OCI-LY1 (cell line): ENCODE data around the gene GIMD1.

ENCODE experiments used
- H2AFZ ChIP-seq: fragments of 200-600 bp; sonication (generic), shearing (Covaris generic); 2 replicates; pipeline ENCODE4 v1.6.0; 2014; ENCODE audit warnings: antibody characterized with exemption, mild to moderate bottlenecking, low read length
- H3F3A ChIP-seq: fragments of 200-600 bp; sonication (generic), shearing (Covaris generic); 2 replicates; pipeline ENCODE4 v1.6.0; 2014; ENCODE audit warnings: mild to moderate bottlenecking, antibody characterized with exemption, low read length, moderate library complexity; ENCODE audit not compliant: insufficient read depth
- H3K27ac ChIP-seq: fragments of 200-600 bp; sonication (generic); 2 replicates; pipeline ENCODE4 v1.5.1; 2014; ENCODE audit warnings: low read length, mixed run types, mild to moderate bottlenecking, low read depth; ENCODE audit not compliant: poor library complexity, severe bottlenecking
- H3K27me3 ChIP-seq: fragments of 200-600 bp; sonication (generic); 2 replicates; pipeline ENCODE4 v1.6.0; 2014; ENCODE audit warnings: antibody characterized with exemption, mild to moderate bottlenecking, low read length, moderate library complexity; ENCODE audit not compliant: insufficient read depth
- H3K36me3 ChIP-seq: fragments of 200-600 bp; sonication (generic); 2 replicates; pipeline ENCODE4 v1.6.1; 2014; ENCODE audit warnings: mild to moderate bottlenecking, antibody characterized with exemption, low read length, moderate library complexity, mixed read lengths; ENCODE audit not compliant: insufficient read depth
- H3K4me1 ChIP-seq: fragments of 200-600 bp; sonication (generic); 2 replicates; pipeline ENCODE4 v1.5.1; 2014; ENCODE audit warnings: mild to moderate bottlenecking, low read length, moderate library complexity; ENCODE audit not compliant: insufficient read depth, severe bottlenecking
- H3K4me2 ChIP-seq: fragments of 200-600 bp; sonication (generic), shearing (Covaris generic); 2 replicates; pipeline ENCODE4 v1.6.1; 2014; ENCODE audit warnings: low read length
- H3K4me3 ChIP-seq: fragments of 200-600 bp; sonication (generic); 2 replicates; pipeline ENCODE4 v1.5.1; 2014; ENCODE audit warnings: low read length, low read depth, mild to moderate bottlenecking, mixed read lengths; ENCODE audit not compliant: poor library complexity, severe bottlenecking
- H3K79me2 ChIP-seq: fragments of 200-600 bp; shearing (Covaris generic); 2 replicates; pipeline ENCODE4 v1.6.1; 2016; ENCODE audit warnings: mixed run types, low read length, mixed read lengths; ENCODE audit not compliant: insufficient read depth
- H3K9ac ChIP-seq: fragments of 200-600 bp; sonication (generic), shearing (Covaris generic); 2 replicates; pipeline ENCODE4 v1.6.1; 2014; ENCODE audit warnings: mild to moderate bottlenecking, low read length, mixed read lengths
- H3K9me2 ChIP-seq: fragments of 200-600 bp; sonication (generic), shearing (Covaris generic); 2 replicates; pipeline ENCODE4 v1.6.1; 2014; ENCODE audit warnings: low read depth, mild to moderate bottlenecking, low read length, mixed read lengths
- H3K9me3 ChIP-seq: fragments of 200-600 bp; shearing (Covaris generic); 2 replicates; pipeline ENCODE4 v1.6.1; 2014; ENCODE audit warnings: low read length, mixed read lengths
- H4K20me1 ChIP-seq: fragments of 200-600 bp; sonication (generic), shearing (Covaris generic); 2 replicates; pipeline ENCODE4 v1.6.0; 2016; ENCODE audit warnings: mild to moderate bottlenecking, low read length; ENCODE audit not compliant: insufficient read depth
- EZH2 ChIP-seq: fragments of 200-600 bp; sonication (generic), shearing (Covaris generic); IDR thresholded peaks from 2 replicates; pipeline ENCODE4 v1.8.0; 2017; ENCODE audit warnings: borderline replicate concordance, mixed run types, mild to moderate bottlenecking, antibody characterized with exemption, low read length, moderate library complexity, mixed read lengths
- TF ChIP-seq, protein P1 (sequence below): fragments of 200-600 bp; sonication (generic), shearing (Covaris generic); IDR thresholded peaks from 2 replicates; pipeline ENCODE4 v1.5.1; 2017; ENCODE audit warnings: mild to moderate bottlenecking, antibody characterized with exemption, low read length, moderate library complexity, mixed read lengths

The GIMD1 gene

DNA sequence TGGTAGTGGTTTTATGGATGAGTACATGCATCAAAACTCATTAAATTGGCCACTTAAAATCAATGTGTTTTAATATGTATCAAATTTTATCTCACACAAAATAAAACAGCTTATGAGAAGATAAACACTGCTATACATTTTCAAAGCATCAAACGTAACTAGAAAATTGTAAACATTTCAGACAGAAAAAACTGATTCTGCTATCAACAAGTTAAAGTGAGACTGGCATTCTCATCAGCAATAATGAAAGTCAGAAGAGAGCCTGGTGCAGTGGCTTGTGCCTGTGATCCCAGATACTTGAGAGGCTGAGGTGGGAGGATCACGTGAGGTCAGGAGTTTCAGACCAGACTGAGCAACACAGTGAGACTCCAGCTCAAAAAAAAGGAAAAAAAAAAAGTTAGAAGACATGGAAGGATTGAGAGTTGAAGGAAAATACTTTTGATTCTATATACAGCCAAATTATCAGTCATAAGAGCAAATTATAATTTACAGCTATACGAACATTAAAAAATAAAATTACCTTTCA, 55.5 kb downstream of the GIMD1 start:
- Histone ChIP-seq H3K4me2 (no peak overlapping the region), H4K20me1 (no peaks in the 10 kb centered on the region), H3K27ac (no peak overlapping the region), H3K36me3 (no peaks in the 10 kb centered on the region), H3F3A (no peaks in the 10 kb centered on the region), H3K79me2 (peaks cover 24% of the 10 kb centered on the region), H3K4me3 (no peak overlapping the region), H3K9ac (no peak overlapping the region), H3K9me3 (no peaks in the 10 kb centered on the region), H3K4me1 (peaks cover 18% of the 10 kb centered on the region), H2AFZ (no peak overlapping the region), H3K27me3 (no peaks in the 10 kb centered on the region), H3K9me2 (no peaks in the 10 kb centered on the region)
- TF ChIP-seq, protein P1, sequence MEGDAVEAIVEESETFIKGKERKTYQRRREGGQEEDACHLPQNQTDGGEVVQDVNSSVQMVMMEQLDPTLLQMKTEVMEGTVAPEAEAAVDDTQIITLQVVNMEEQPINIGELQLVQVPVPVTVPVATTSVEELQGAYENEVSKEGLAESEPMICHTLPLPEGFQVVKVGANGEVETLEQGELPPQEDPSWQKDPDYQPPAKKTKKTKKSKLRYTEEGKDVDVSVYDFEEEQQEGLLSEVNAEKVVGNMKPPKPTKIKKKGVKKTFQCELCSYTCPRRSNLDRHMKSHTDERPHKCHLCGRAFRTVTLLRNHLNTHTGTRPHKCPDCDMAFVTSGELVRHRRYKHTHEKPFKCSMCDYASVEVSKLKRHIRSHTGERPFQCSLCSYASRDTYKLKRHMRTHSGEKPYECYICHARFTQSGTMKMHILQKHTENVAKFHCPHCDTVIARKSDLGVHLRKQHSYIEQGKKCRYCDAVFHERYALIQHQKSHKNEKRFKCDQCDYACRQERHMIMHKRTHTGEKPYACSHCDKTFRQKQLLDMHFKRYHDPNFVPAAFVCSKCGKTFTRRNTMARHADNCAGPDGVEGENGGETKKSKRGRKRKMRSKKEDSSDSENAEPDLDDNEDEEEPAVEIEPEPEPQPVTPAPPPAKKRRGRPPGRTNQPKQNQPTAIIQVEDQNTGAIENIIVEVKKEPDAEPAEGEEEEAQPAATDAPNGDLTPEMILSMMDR = no peak
- no peak for TF ChIP-seq EZH2

- no peak overlapping the region for H3K4me3 ChIP-seq
- no peak overlapping the region for H3K4me2 ChIP-seq
- H3K9me3 ChIP-seq = no peaks in the 10 kb centered on the region
Observed at GRCh38 chr4:106312377-106312776, 56.2 kb downstream of the GIMD1 start.

More at GRCh38 chr4:106312377-106312776, 56.2 kb downstream of the GIMD1 start:
- H3K79me2 ChIP-seq = peaks cover 17% of the 10 kb centered on the region
- H3F3A ChIP-seq = no peaks in the 10 kb centered on the region
- H3K36me3 ChIP-seq = no peaks in the 10 kb centered on the region
- H3K4me1 ChIP-seq = peaks cover 11% of the 10 kb centered on the region
- no peak for TF ChIP-seq EZH2
- TF ChIP-seq, protein P1 = no peak
- no peaks in the 10 kb centered on the region for H3K9me2 ChIP-seq
- no peak overlapping the region for H2AFZ ChIP-seq
- no peaks in the 10 kb centered on the region for H4K20me1 ChIP-seq
- no peaks in the 10 kb centered on the region for H3K27me3 ChIP-seq
- H3K27ac ChIP-seq = no peak overlapping the region
- no peak overlapping the region for H3K9ac ChIP-seq
